ENCODE results near the gene ERBB4. TPM values are rescaled to one million over a fixed set of nuclear protein-coding genes. Genes with fewer than 3 reads are reported as not detected.

Gene ERBB4
- total and polyA plus RNA-seq, 10 of the 15 experiments (the other 5 are each of a cell fraction or from before 2014, with no cell fraction given), result under 0.01 to 0.23 (median 0.01) TPM; not detected in 4

- TF ChIP-seq SIX5 (IDR thresholded peaks at IDR 0.05; ENCODE audit: low read depth, low read length, severe bottlenecking) (no peak), IRF4 (IDR thresholded peaks at IDR 0.05; ENCODE audit: low read depth, low read length) (no peak)
These were observed 455.1 kb downstream of the ERBB4 start (continued) for GRCh38 chr2:212083492-212083891.

- Histone ChIP-seq H4K20me1 (ENCODE audit: control insufficient read depth, insufficient read depth) (no peaks in the 10 kb centered on the region), H3K27me3 (replicated peaks in 1 of 2; ENCODE audit: control insufficient read depth in 2 of 2, insufficient read depth in 2 of 2, low read length in 1 of 2) (no peaks in the 10 kb centered on the region), H3K4me3 (no peak overlapping the region), H3K9me3 (replicated peaks; ENCODE audit: control insufficient read depth, insufficient read depth, low read length) (no peaks in the 10 kb centered on the region), H3K27ac (ENCODE audit: control insufficient read depth, insufficient read depth) (no peak overlapping the region), H3K79me2 (ENCODE audit: control insufficient read depth, insufficient read depth, low read length) (no peaks in the 10 kb centered on the region), H3K9ac (ENCODE audit: control insufficient read depth, insufficient read depth, low read length) (no peak overlapping the region), H3K4me2 (ENCODE audit: control insufficient read depth, insufficient read depth) (peak overlapping the region; percentile 33; the same call in 1 of the 2 replicates), H3K4me1 (ENCODE audit: control insufficient read depth, insufficient read depth, low read length) (no peaks in the 10 kb centered on the region; the same call in 1 of the 2 replicates), H2AFZ (ENCODE audit: control insufficient read depth, low read depth, low read length) (peak overlapping the region; percentile 55), H3K36me3 (ENCODE audit: control insufficient read depth in 2 of 2, insufficient read depth in 2 of 2, low read length in 1 of 2) (no peaks in the 10 kb centered on the region)
- no peak for FAIRE-seq
- RAD21 ChIA-PET (ENCODE audit: unreplicated experiment), result no interaction called here
- no peak for DNase-seq (ENCODE audit: low read depth, low spot score)
- CTCF ChIA-PET, result no interaction called here
- TF ChIP-seq BRCA1 (IDR thresholded peaks at IDR 0.05; ENCODE audit: low read depth, low read length) (no peak), PAX5 (IDR thresholded peaks at IDR 0.05; ENCODE audit: borderline replicate concordance, low read depth, low read length) (no peak), RELB (IDR thresholded peaks at IDR 0.05; ENCODE audit: low read depth) (peak; percentile 24; the same call in 1 of the 2 replicates), ATF7 (IDR thresholded peaks at IDR 0.05; ENCODE audit: low read depth) (0 out of 2 replicates have a peak, but pooled peaks have one; percentile 47), RFX5 (IDR thresholded peaks at IDR 0.05; ENCODE audit: low read depth, low read length) (no peak), CREB1 (IDR thresholded peaks at IDR 0.05; ENCODE audit: low read depth) (no peak)
- BruUV-seq (replicated peaks), result no TSS peak
- 15% methylated on average over 4 of the region's 4 CpGs for WGBS (ENCODE audit: insufficient coverage, insufficient replicate concordance, low lambda C conversion rate, missing lambda C conversion rate)
- SMC1A ChIA-PET (ENCODE audit: uncharacterized antibody, unreplicated experiment), result interaction anchor here (0.6 to 1.4 kb wide), 2 partner anchors 9 to 50 kb away, joined by 3 read pairs; no protein-coding TSS in a partner anchor
- peak; percentile 60 for ATAC-seq
- POLR2A ChIA-PET, result no interaction called here
- in situ Hi-C loops (cut with MboI) (no loop called here), intact Hi-C loops (cut with micrococcal nuclease; ENCODE audit: unreplicated experiment) (no loop called here)
These were observed 460.5 kb downstream of the ERBB4 start for GRCh38 chr2:212078103-212078502.
